DND-41 (cell line): ENCODE measurements around the gene PTPRR.

ENCODE experiments used
- ATAC-seq: fragments of 200-7000 bp; cut with Tn5 transposase; 3 replicates; pipeline ENCODE4 v1.9.1; 2021; ENCODE audit warnings: low read depth; ENCODE audit not compliant: insufficient read depth
- DNase-seq: peaks from one replicate; pipeline ENCODE4 v3.0.0-alpha.2; 2020
- H2AFZ ChIP-seq: 2 replicates; pipeline ENCODE4 v1.6.0; 2012; ENCODE audit warnings: low read depth, low read length
- H3K27ac ChIP-seq: 2 replicates; pipeline ENCODE4 v1.5.1; 2012; ENCODE audit warnings: low read length, inconsistent platforms
- H3K27me3 ChIP-seq: fragments of 200-600 bp; sonication (generic); 2 replicates; pipeline ENCODE4 v1.6.0; 2012; ENCODE audit warnings: low read length, mild to moderate bottlenecking, inconsistent platforms; ENCODE audit not compliant: insufficient read depth, poor library complexity
- H3K36me3 ChIP-seq: 2 replicates; pipeline ENCODE4 v1.5.1; 2012; ENCODE audit warnings: low read length, inconsistent platforms; ENCODE audit not compliant: insufficient read depth
- H3K4me1 ChIP-seq: 2 replicates; pipeline ENCODE4 v1.5.1; 2012; ENCODE audit warnings: mild to moderate bottlenecking, low read length; ENCODE audit not compliant: insufficient read depth
- H3K4me2 ChIP-seq: 2 replicates; pipeline ENCODE4 v1.6.0; 2012; ENCODE audit warnings: mild to moderate bottlenecking, moderate library complexity, low read length, inconsistent platforms; ENCODE audit not compliant: insufficient read depth
- H3K4me3 ChIP-seq, 2 experiments: fragments of 200-600 bp in 1 of 2; shearing (Covaris generic) in 1 of 2; 2 replicates each; pipeline ENCODE4 v1.5.1; 2012 to 2016; ENCODE audit warnings: inconsistent platforms in 2 of 2, low read length in 2 of 2, mild to moderate bottlenecking in 2 of 2, low read depth in 1 of 2, moderate library complexity in 1 of 2
- H3K79me2 ChIP-seq: 2 replicates; pipeline ENCODE4 v1.6.0; 2012; ENCODE audit warnings: low read length, inconsistent platforms; ENCODE audit not compliant: insufficient read depth
- H3K9ac ChIP-seq: 2 replicates; pipeline ENCODE4 v1.6.0; 2012; ENCODE audit warnings: low read depth, mild to moderate bottlenecking, inconsistent platforms, low read length, moderate library complexity
- H3K9me3 ChIP-seq: 2 replicates; pipeline ENCODE4 v1.5.1; 2012; ENCODE audit warnings: low read length, moderate library complexity, mild to moderate bottlenecking, inconsistent platforms; ENCODE audit not compliant: insufficient read depth, severe bottlenecking
- H4K20me1 ChIP-seq: 2 replicates; pipeline ENCODE4 v1.6.0; 2012; ENCODE audit warnings: low read length; ENCODE audit not compliant: insufficient read depth
- EZH2 ChIP-seq: IDR thresholded peaks from 3 replicates; pipeline ENCODE4 v1.6.1; 2012; ENCODE audit warnings: borderline replicate concordance, low read depth, mild to moderate bottlenecking, moderate library complexity, low read length, inconsistent platforms; ENCODE audit not compliant: severe bottlenecking
- TF ChIP-seq, protein P1 (sequence below): IDR thresholded peaks from 2 replicates; pipeline ENCODE4 v1.5.1; 2012; ENCODE audit warnings: borderline replicate concordance, low read length, moderate library complexity, mild to moderate bottlenecking; ENCODE audit not compliant: poor library complexity, severe bottlenecking; ENCODE audit errors: extremely low read depth

The PTPRR gene, protein sequence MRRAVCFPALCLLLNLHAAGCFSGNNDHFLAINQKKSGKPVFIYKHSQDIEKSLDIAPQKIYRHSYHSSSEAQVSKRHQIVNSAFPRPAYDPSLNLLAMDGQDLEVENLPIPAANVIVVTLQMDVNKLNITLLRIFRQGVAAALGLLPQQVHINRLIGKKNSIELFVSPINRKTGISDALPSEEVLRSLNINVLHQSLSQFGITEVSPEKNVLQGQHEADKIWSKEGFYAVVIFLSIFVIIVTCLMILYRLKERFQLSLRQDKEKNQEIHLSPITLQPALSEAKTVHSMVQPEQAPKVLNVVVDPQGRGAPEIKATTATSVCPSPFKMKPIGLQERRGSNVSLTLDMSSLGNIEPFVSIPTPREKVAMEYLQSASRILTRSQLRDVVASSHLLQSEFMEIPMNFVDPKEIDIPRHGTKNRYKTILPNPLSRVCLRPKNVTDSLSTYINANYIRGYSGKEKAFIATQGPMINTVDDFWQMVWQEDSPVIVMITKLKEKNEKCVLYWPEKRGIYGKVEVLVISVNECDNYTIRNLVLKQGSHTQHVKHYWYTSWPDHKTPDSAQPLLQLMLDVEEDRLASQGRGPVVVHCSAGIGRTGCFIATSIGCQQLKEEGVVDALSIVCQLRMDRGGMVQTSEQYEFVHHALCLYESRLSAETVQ

DNA sequence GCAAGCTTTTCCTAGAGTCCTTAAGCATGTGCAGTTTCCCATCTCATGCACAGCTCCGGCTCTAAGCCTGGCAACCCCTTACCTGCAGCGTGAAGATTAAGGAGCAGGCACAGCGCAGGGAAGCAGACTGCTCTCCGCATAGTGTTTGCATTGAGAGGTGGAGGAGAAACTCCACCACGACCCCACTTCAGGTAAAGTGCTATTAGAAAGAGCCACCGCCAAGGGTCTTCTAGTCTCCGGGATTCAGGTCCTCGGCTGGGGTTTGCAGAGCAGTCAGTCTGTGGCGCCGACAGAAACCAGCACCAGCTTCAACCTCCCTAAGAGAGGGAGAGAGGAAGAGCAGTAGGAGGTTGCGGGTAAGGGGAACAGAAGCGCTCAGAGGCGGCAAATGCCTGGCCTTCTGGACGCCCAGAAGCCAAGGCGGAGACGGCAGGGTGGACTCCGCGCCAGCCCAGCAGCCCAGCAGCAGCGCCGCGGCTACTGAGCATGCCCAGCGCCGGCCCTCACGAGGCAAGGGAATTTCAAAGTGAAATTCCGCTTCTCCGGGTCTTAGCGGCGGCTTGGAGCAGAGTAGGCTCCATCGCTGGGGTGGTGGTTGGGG, at the start of gene PTPRR:
Gene PTPRR (minus strand): TSS at position 488 of the 601 bp plus-strand sequence. CDS start 348 bp downstream, at position 140.
- no peak within 1 kb of the TSS for H2AFZ ChIP-seq
- H3K36me3 ChIP-seq, result no peaks in the 10 kb centered on the region
- H3K27me3 ChIP-seq, result no peaks in the 10 kb centered on the region
- ATAC-seq, result no peak
- H3K4me1 ChIP-seq, result no peaks in the 10 kb centered on the region
- no peak within 1 kb of the TSS for H3K4me3 ChIP-seq
- H4K20me1 ChIP-seq, result no peaks in the 10 kb centered on the region
- H3K9me3 ChIP-seq, result no peaks in the 10 kb centered on the region
- no peak within 1 kb of the TSS for H3K27ac ChIP-seq
- DNase-seq, result no peak
- H3K4me2 ChIP-seq, result no peak within 1 kb of the TSS
- no peak within 1 kb of the TSS for H3K9ac ChIP-seq
- TF ChIP-seq EZH2, result no peak
- TF ChIP-seq, protein P1, sequence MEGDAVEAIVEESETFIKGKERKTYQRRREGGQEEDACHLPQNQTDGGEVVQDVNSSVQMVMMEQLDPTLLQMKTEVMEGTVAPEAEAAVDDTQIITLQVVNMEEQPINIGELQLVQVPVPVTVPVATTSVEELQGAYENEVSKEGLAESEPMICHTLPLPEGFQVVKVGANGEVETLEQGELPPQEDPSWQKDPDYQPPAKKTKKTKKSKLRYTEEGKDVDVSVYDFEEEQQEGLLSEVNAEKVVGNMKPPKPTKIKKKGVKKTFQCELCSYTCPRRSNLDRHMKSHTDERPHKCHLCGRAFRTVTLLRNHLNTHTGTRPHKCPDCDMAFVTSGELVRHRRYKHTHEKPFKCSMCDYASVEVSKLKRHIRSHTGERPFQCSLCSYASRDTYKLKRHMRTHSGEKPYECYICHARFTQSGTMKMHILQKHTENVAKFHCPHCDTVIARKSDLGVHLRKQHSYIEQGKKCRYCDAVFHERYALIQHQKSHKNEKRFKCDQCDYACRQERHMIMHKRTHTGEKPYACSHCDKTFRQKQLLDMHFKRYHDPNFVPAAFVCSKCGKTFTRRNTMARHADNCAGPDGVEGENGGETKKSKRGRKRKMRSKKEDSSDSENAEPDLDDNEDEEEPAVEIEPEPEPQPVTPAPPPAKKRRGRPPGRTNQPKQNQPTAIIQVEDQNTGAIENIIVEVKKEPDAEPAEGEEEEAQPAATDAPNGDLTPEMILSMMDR, result no peak
- H3K79me2 ChIP-seq, result no peaks in the 10 kb centered on the region

DNA sequence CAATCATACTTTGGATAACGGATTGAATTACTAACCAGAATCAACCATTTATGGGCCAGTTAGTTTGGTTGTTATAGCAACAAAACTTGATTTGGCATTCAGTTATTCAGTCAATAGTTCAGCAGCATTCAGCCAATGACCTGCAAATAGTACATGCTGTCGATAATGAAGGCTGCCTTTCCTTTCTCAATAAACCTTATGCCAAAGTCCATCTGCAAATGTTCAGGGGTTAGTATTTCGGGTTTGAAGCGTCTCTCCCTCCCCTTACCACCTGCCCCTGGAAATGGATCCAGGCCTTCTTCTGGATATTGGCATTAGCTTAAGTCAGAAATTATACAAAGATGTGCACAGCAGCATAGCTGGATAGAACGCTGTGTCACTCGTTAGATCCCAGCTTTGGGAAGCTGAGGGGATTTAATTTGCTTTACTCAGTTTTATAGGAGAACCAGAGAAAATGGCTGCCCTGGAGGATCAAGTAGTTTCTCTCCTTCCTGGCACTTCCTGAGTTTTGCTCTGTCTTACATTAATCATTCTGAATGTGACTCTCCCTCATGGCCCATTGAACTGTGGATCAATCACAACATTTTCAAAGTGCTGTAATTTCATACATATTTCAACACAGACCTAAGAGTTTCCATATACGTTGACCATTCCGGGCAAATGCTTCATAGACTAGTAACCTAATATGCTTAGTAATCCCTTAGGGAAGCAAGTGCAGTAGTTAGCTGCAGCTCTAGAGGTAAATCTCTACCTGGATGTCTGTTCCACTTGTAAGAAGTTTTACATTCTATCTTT, 46.7 kb upstream of the PTPRR start:
- TF ChIP-seq, protein P1, result no peak
- TF ChIP-seq EZH2, result no peak
- Histone ChIP-seq H4K20me1 (no peaks in the 10 kb centered on the region), H3K9me3 (no peaks in the 10 kb centered on the region), H3K27ac (no peak overlapping the region), H3K9ac (no peak overlapping the region), H3K36me3 (no peaks in the 10 kb centered on the region), H2AFZ (no peak overlapping the region), H3K4me2 (no peak overlapping the region), H3K27me3 (no peaks in the 10 kb centered on the region), H3K4me1 (no peaks in the 10 kb centered on the region), H3K4me3 (no peak overlapping the region), H3K79me2 (no peaks in the 10 kb centered on the region)
- DNase-seq, result no peak
- no peak for ATAC-seq

DNA sequence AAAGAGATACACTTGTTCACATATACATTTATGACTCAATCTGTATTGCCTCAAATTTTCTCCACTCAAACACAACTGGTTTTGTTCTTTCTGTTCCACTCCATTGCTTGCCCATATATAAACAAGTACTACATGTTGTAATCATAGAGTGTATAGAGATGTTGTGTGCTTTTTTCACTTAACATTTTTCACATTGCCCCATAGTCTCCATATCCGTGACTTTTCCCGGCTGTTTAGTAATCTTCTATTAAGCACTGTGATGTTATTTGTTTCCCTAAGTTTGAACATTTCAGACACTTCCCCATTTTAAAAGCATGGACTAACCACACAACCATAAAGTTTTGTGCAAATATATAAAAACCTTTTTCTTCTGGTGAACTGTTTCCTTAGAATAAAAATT, 45.5 kb upstream of the PTPRR start:
- DNase-seq (no peak), ATAC-seq (no peak)
- Histone ChIP-seq H4K20me1 (no peaks in the 10 kb centered on the region), H3K9ac (no peak overlapping the region), H3K9me3 (no peaks in the 10 kb centered on the region), H3K4me3 (no peak overlapping the region), H3K79me2 (no peaks in the 10 kb centered on the region), H3K4me2 (no peak overlapping the region), H3K27ac (no peak overlapping the region), H3K27me3 (no peaks in the 10 kb centered on the region), H3K4me1 (no peaks in the 10 kb centered on the region), H3K36me3 (no peaks in the 10 kb centered on the region), H2AFZ (no peak overlapping the region)
- TF ChIP-seq, protein P1, result no peak
- no peak for TF ChIP-seq EZH2
